ENCODE measurements around the gene GRHL3.

The GRHL3 gene

GRCh38 chr1:24392982-24393650 is 74.0 kb downstream of the GRHL3 start:
- DNase-seq: no peak

GRCh38 chr1:24393892-24394291 is 74.7 kb downstream of the GRHL3 start:
- no peak for DNase-seq

- DNase-seq: no peak
Measured at GRCh38 chr1:24400065-24400464, 80.9 kb downstream of the GRHL3 start.

- no peak for DNase-seq
Measured at GRCh38 chr1:24403806-24404205, 84.6 kb downstream of the GRHL3 start.
